ENCODE data around the gene IGSF8.

IGSF8 gene

DNA sequence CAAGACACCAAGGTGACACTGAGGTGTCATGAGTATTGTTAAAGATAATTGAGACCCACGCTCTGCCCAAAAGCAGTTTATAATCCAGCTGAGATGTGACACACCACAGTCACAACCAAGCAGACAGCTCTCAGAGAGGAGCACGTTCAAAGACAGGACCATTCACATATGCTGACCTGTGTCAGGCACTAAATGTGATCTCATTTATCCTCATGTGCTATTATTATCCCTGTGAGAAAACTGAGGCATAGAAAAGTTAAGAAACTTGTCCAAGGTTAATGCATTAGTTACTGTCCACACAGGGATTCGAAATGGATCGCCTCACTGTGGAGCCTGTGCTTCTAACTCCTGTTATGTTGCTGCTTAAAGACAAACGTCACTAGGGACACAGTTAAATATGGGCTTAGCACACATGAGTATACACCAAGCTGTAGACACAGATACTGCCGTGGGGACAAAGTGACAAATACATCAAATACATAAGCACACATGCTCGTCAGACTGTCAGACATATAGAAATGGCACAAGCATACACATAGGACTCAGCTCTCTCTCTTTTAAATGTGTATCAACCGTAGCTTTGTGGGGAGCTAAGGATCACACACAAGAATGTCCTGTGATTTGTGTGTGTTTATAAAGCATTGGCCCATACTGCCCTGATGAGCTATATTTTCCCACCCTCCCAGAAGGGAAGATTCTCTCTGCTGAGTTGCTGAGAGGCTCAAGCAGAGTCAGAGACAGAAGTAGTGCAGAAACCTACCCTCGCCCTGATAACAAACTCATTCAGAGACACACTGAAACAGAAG lies 3.5 kb upstream of the IGSF8 start:
- Mint-ChIP-seq H3K4me3 (no peak overlapping the region), H3K27me3 (no peaks in the 10 kb centered on the region), H3K36me3 (ENCODE audit: low read depth) (no peaks in the 10 kb centered on the region), H3K9me3 (no peaks in the 10 kb centered on the region), H3K27ac (peak overlapping the region; percentile 91), H3K4me1 (ENCODE audit: low read depth) (peaks cover 48% of the 10 kb centered on the region)

DNA sequence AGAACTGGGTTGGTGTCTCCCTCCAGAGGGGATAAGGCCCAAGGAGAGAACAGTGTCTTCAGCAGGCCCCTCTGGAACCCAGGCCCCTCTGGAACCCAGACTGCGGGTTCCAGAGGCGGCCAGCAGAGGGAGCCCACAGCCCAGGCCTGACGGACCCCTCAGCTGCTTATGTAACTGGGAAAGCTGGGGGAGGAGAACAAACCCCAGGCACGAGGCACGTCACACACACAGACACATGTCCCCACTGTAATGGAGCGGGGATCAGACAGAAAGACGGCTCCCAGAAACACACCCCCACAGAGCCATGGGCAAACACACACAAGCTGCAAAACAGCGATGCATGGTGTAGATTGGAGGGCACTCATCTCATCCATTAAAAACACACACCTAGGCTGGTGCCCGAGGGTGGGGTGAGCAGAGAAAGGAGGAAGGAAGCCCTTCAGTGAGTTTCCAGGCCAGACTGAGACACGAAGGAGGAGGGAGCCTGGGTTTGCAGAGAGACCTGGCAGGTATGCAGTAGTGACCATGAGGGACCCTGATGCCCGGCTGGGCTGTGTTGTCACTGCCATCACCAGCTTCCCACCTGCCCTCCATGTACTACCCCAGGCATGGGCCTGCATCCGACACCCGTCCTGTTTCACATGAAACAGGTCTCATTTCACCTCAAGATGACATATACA lies 2.8 kb upstream of the IGSF8 start:
- peaks cover 54% of the 10 kb centered on the region for H3K4me1 Mint-ChIP-seq (ENCODE audit: low read depth)

DNA sequence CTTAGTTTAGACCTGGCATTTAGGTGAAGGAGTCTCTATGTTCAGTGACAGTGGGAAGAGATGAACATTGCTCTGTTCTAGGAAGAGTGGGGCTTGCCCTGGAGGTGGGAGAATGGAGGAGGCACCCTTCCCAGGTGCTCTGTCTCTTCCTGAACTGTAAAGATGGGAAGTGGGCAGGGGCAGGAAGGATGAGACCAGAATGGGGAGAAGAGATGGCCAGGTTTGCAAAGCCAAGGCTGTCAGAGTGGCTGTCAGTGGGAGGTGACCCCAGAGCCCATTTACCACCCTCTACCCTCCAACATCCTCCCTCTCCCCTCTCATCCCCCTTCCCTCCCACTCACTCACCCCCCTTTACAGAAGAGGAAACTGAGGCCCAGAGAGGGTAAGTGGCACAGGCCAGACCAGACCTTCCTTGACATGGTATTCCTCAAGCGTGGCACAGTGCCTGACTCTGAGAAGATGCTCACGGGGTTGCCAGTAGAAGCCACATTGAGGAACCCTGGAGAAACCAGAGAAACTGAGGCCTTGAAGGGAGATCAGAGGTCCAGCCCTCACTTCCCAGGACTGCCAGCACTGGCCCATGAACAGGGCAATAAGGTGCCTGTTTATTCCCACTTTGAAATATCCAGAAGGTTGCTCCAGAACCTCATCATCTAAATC lies 1.4 kb upstream of the IGSF8 start:
- H3K4me3 Mint-ChIP-seq, result peak overlapping the region; percentile 74
- peak overlapping the region; percentile 81 for H3K27ac Mint-ChIP-seq
- H3K4me1 Mint-ChIP-seq (ENCODE audit: low read depth), result peaks cover 61% of the 10 kb centered on the region
- H3K27me3 Mint-ChIP-seq, result no peaks in the 10 kb centered on the region
- no peaks in the 10 kb centered on the region for H3K36me3 Mint-ChIP-seq (ENCODE audit: low read depth)
- H3K9me3 Mint-ChIP-seq, result no peaks in the 10 kb centered on the region

More for the DNA sequence above, 2.8 kb upstream of the IGSF8 start:
- Mint-ChIP-seq H3K36me3 (ENCODE audit: low read depth) (no peaks in the 10 kb centered on the region), H3K4me3 (peak overlapping the region; percentile 48), H3K9me3 (no peaks in the 10 kb centered on the region), H3K27ac (peak overlapping the region; percentile 91), H3K27me3 (no peaks in the 10 kb centered on the region)

DNA sequence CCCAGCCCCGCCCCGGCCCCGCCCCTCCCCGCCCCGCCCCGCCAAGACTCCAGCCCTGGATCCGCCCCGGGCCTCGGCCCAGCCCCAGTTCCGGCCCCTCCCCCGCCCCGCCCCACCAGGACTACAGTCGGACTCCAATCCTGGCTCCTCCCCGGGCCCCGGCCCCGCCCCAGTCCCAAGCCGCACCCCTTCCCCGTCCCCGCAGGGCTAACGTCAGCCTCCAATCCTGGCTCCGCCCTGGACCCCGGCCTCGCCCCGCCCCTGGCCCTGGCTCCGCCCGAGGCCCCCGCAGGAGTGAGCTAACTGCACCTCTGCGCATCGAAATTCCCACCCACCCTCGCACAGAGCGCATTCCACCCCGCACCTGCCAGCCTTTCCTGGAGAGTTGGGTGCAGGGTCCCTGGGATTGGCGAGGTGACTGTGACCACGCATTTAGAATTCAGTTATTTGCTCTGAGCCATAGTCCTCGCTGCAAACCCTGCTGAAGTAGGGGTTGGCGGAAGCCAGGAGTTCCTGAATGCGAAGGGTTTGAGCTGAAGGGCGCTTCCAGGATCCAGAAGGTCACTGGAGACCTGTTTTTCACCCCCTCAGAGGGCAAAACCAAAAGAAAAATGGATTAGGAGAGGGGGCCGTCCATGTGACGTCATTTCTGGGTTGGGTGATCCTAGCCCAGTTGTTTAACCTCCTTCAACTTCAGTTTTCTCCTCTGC lies 588 bp upstream of the IGSF8 start:
- Mint-ChIP-seq H3K27ac (peak overlapping the region; percentile 81), H3K9me3 (no peaks in the 10 kb centered on the region), H3K36me3 (ENCODE audit: low read depth) (no peaks in the 10 kb centered on the region), H3K4me1 (ENCODE audit: low read depth) (peaks cover 68% of the 10 kb centered on the region), H3K4me3 (peak overlapping the region; percentile 74), H3K27me3 (no peaks in the 10 kb centered on the region)

DNA sequence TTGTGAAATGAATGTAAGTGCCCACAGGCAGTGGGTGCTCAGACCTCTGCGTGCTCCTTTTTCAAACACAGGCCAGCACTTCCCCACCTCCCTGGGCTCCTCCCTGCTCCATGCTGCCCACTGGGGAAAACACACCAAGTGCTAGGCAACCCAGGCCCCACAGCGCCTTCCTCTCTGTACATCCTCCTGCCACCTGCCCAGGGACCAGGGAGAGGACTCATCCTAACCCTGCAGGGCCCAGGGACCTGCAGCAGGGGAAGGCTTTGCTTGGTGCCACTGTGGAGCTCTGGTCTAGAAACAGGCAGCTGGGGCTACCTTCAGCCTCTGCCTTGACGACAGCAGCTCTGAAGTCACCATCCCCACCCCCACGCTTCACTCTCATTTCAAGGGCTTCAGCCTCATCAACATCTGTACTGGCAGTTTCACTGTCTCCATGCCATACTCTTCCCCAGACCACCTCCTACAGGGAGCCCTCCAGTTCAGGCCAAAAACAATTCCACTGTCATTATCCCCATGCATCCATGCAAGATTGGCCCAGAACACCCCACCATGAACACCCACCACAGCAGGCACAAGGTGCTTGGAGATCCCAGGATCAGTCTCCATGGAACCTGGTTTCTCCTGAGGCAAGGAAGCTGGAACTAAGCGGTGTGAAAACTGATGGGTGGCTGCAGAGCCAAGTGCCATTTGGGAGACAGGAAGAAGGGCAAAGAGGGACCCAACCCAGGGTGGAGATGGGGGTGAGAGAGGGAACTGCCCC lies 1.1 kb downstream of the IGSF8 start:
- peak overlapping the region; percentile 78 for H3K27ac Mint-ChIP-seq
- H3K4me1 Mint-ChIP-seq (ENCODE audit: low read depth), result peaks cover 57% of the 10 kb centered on the region
- peak overlapping the region; percentile 89 for H3K4me3 Mint-ChIP-seq
- H3K27me3 Mint-ChIP-seq, result no peaks in the 10 kb centered on the region
- no peaks in the 10 kb centered on the region for H3K36me3 Mint-ChIP-seq (ENCODE audit: low read depth)
- no peaks in the 10 kb centered on the region for H3K9me3 Mint-ChIP-seq

DNA sequence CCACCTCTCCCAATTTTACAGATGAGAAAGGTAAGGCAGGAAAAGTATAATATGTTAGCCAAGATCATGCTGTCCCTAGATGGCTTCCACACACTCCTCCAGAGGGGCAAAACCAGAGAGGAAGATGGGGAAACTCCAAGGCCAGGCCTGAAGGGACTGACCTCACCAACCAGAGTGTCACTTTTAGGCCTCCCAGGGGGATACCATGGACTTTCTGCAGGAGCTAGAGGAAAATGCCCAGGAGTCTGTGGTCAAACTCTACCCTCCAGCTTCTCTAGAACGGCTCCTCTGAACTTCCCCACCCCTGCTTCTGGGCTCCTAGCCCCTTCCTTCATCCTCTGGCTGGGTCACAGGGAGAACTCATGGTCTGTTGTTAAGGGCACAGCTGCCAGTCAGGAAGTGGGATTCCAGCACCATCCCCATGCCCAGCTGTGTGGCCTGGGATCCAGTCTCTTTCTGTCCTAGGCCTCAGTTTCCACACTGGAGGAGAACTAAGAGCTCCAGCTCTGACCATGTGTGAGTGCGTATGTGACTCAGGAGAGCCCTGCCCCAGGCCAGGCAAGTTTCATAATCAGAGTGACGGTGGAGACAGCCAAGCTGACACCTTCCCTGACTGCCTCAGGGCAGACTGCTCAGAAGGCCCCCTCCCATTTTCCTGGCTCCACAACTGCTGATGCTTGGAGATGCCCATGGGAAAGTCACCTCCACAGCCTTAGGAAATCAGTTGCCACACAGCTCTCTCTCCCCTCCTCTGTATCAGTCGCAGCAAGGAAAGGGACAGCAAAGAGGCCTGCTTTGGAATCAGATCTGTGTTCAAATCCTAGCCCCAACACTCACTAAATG lies 1.9 kb downstream of the IGSF8 start:
- Mint-ChIP-seq H3K4me3 (peak overlapping the region; percentile 89), H3K36me3 (ENCODE audit: low read depth) (peaks cover 4% of the 10 kb centered on the region), H3K27me3 (no peaks in the 10 kb centered on the region), H3K9me3 (no peaks in the 10 kb centered on the region), H3K4me1 (ENCODE audit: low read depth) (peaks cover 49% of the 10 kb centered on the region), H3K27ac (peak overlapping the region; percentile 78)

DNA sequence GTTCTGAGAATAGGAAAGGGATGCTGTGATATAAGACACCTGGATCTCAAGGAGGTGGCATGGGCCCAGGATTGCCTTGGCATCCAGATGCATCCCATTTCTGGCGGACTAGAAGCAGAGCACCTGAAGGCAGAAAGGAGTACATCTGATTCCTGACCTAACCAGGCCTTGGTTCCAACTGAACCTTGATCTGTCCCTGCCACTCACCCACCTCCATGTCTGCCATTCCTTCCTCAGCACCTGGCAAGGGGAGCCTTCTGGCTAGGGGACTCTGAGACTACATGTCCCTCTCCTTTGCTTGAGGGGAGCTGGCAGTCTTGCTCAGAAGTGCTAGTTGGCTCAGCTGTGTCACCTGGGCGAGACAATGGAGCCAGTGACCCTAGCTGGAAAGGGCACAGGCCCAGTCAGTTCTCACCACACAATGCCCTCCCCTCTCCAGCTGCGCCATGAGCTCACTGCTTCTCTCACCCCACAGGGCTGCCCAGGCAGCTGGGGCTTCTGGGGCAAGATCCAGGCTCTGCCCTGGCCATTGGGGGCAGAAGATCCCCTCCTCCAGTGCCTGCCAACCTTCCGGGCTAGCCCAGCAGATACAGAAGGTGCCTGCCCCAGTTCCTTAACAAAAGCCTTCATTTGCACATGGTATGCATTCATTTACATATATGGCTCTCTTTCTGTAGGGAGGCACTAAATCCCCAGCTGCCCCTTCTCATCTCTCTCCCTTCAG lies 2.9 kb downstream of the IGSF8 start:
- Mint-ChIP-seq H3K4me1 (ENCODE audit: low read depth) (peaks cover 39% of the 10 kb centered on the region), H3K27ac (no peak overlapping the region), H3K36me3 (ENCODE audit: low read depth) (peaks cover 4% of the 10 kb centered on the region), H3K27me3 (no peaks in the 10 kb centered on the region), H3K9me3 (no peaks in the 10 kb centered on the region), H3K4me3 (peak overlapping the region; percentile 54)

DNA sequence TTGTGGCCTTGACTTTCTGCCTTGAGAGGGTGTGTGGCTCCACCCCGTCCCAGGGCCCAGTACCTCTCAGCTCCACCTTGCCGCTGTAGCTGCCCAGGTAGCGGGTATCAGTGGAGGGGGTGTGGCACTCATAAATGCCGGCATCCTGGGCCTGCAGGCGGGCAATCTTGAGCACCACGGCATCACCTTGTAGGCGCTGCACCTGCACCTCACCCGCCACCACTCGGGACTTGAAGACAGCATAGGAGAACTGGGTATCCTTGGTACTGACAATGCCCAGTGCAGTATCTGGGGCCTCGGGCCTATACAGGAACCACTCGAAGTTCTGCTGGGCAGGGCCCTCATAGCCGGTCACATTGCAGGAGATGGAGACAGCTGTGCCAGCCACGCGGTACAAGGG lies 3.6 kb downstream of the IGSF8 start:
- peaks cover 39% of the 10 kb centered on the region for H3K4me1 Mint-ChIP-seq (ENCODE audit: low read depth)
- H3K4me3 Mint-ChIP-seq, result no peak overlapping the region
- H3K27me3 Mint-ChIP-seq, result no peaks in the 10 kb centered on the region
- no peak overlapping the region for H3K27ac Mint-ChIP-seq
- peaks cover 4% of the 10 kb centered on the region for H3K36me3 Mint-ChIP-seq (ENCODE audit: low read depth)
- H3K9me3 Mint-ChIP-seq, result no peaks in the 10 kb centered on the region

DNA sequence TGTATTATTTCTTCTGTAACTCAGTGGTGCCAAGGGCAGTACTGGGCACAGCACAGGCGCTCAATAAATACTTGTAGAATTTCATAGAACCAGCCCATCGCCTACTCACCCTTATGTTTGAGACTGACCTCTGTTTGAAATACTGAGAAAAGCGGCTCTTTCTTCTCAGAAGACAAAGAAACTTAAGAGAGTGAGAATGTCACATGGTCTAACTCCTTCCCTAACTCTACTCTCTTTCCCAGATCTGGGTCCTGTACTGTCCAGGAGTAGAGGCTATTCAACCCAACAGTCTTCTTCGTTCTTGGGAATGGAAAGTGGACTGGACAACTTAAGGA lies 4.2 kb downstream of the IGSF8 start:
- peaks cover 4% of the 10 kb centered on the region for H3K36me3 Mint-ChIP-seq (ENCODE audit: low read depth)
- H3K4me1 Mint-ChIP-seq (ENCODE audit: low read depth), result peaks cover 34% of the 10 kb centered on the region
- H3K27ac Mint-ChIP-seq, result no peak overlapping the region
- H3K27me3 Mint-ChIP-seq, result no peaks in the 10 kb centered on the region
- no peak overlapping the region for H3K4me3 Mint-ChIP-seq
- H3K9me3 Mint-ChIP-seq, result no peaks in the 10 kb centered on the region

DNA sequence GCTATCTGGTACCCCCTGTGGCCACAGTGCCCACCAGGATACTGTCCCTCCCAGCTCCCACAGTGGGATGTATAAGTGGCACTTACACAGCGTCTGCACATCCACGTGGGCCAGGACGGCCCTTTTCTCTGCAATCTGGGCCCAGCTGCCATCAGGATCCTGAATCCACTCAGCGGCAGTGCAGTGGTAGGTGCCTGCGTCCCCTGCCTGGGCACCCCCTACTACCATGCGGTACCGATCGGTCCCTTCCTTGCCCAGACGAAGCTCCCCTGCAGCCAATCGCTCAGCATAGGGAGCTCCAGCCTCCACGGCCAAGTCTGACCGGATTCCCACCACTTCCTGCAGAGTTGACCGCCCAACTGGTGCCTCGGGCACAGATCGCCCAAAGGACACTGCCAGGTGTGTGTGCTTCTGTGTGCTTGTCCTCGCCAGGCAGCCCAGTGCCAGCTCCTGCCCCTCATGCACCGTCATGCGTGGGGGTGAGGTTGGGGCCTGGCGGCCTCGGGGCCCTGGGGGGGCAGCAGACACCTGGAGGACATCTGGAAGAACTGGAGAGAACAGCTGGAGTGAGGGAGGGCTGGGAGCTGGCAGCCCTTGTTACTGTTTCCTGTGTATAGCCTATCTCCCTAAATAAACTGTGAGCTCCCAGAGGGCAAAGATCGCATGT lies 4.7 kb downstream of the IGSF8 start:
- peaks cover 31% of the 10 kb centered on the region for H3K4me1 Mint-ChIP-seq (ENCODE audit: low read depth)
- H3K27me3 Mint-ChIP-seq, result no peaks in the 10 kb centered on the region
- no peak overlapping the region for H3K27ac Mint-ChIP-seq
- H3K4me3 Mint-ChIP-seq, result no peak overlapping the region
- H3K9me3 Mint-ChIP-seq, result no peaks in the 10 kb centered on the region
- peaks cover 9% of the 10 kb centered on the region for H3K36me3 Mint-ChIP-seq (ENCODE audit: low read depth)

DNA sequence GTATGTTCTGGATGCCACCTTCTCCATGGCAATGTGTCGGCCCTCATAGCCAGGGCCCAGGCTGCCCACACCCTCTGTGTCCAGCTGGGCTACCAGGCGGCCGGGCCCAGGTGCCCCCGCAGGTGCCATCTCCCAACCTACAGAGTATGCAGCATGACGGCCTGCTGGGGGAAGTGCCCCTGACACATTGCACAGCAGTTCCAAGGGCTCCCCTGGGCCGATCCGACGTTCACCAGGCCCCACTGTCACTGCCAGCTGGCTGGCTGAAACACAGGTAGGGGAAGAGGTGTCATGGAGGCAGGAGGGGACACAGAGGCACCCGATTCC lies 5.4 kb downstream of the IGSF8 start:
- no peaks in the 10 kb centered on the region for H3K9me3 Mint-ChIP-seq
- H3K36me3 Mint-ChIP-seq (ENCODE audit: low read depth), result peaks cover 12% of the 10 kb centered on the region
- H3K27ac Mint-ChIP-seq, result no peak overlapping the region
- H3K4me3 Mint-ChIP-seq, result no peak overlapping the region
- H3K27me3 Mint-ChIP-seq, result no peaks in the 10 kb centered on the region
- H3K4me1 Mint-ChIP-seq (ENCODE audit: low read depth), result peaks cover 31% of the 10 kb centered on the region

DNA sequence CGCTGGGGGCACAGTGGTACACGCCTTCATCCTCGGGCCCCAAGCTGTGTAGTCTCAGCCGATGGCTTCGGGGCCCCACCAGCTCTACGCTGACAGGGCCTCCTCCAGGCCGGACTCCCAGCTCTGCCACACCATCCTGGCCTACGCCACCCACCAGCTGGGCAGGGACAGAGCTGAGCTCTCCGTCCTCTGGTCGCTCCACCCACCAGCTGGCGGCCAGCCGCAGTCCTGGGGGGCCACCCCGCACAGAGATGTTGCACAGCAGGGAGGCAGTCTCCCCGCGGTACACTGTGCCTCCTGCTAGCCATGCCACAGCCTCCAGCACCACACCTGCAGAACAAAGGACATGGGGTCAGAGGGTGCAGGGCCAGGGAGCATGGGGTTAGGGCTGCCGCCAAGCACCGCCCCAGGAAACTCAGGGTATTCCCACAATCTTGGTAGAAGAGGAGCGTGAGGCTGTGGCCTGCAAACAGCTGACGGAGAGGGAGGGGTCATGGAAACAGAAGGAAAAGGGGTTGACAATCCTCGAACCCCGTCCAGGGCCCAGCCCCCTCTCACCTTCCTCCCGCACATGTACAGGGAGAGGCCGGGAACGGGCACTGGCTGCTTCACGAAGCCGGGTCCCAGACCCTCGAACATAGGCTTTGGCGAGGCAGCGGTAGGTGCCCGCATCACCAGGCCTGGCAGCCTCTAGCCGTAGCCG lies 5.9 kb downstream of the IGSF8 start:
- peaks cover 12% of the 10 kb centered on the region for H3K36me3 Mint-ChIP-seq (ENCODE audit: low read depth)
- H3K27ac Mint-ChIP-seq, result no peak overlapping the region
- peaks cover 28% of the 10 kb centered on the region for H3K4me1 Mint-ChIP-seq (ENCODE audit: low read depth)
- no peaks in the 10 kb centered on the region for H3K9me3 Mint-ChIP-seq
- no peak overlapping the region for H3K4me3 Mint-ChIP-seq
- H3K27me3 Mint-ChIP-seq, result no peaks in the 10 kb centered on the region
